ENCODE results near the gene ARL15.

The ARL15 gene

DNA sequence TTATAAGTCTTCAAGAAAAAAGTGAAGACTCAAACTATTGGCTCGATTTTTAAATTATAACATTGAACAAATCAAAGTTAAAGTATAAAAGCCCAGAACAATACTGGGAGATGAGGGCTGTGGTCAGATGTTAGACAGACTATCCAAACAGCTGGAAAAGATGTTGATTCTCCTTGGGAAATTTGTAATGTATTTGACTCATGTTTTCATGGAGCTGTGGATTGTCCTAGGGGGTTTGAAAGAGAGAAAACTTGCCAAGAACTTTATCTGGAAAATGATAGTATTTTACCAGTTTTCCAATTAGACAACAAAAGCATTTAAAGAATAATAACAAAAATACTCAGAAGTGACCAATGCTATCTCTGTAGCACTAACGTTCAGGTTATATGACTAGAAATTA is 339.2 kb downstream of the ARL15 start:
- DNase-seq = no peak

DNA sequence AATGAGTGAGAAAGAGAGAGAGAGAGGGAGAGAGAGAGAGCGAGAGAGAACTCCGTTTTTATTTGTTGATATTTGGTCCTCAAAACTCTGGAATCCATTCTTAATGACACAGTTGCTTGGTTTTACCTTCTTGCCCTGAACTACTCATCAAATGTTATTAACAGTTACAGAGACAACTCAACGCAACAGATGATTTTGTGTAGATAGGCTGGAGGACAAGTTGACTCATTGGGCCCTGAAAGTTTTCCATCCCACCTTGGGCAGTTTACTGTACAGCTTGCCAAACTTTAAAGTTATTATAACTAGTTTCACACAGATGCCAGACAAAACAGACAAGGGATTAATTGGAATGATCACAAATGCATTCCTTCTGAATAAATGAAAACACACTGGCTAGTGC is 339.9 kb downstream of the ARL15 start:
- no peak for DNase-seq

DNA sequence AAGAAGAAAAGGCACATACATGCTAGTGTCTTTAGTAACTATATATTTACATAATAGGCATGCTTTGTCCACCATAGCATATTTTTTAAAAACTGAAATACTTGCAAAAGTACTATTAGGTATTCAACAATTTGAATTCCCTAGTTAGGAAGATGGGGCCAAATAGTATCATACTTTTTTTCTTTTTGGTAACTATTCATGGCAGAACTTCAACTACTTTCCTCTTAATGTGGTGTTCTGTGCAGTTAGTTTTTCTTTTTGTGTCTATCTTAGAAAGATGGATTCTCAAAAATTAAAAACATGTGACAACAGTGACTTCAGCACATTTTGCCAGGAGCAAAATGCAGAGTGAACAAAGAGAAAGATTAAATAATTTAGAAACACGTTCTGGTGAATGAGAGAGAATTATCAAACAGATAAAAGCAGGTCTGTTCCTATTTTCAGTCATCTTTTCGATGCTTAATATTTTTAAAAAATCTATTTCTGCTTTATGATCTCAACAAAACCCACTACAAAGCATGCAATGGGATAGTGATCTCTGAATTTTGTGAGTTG is 341.1 kb downstream of the ARL15 start:
- no peak for DNase-seq

DNA sequence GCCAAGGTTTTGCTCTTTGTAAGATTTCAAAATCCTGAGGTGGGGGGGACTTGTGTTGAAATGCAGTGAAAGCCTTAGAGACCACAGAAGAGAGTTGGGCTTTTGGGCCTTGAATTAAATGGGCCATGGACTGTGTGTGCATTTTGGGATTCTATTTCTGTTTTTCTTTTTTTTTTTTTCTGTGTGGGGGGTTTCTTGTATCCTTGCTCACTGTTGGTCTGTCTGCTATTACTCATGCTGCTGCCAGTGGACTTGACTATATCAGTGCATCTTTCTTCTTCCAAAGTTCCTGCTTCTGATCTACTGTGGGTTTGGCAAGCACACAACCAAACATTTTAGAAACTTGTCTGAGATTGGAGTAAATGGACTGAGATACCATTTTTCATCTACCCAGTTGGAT is 344.9 kb downstream of the ARL15 start:
- no peak for DNase-seq

DNA sequence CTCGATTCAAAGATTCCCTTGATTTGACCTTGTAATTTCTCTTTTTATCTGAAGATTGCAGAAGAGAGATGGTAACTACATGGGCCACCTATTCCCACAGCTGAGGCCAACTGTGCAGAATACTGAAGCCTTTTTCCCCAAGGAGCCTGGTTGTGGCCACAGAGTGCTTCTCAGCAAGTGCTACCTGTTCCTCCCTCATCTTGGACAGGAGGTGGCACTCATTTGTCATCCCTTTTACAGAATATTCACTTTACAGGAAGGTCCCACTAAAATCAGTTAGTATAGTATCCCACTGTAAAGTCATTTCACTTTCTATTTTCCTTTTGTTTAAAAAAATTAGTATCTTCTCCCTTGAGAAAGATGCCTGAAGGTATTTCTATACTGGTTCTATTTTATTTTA is 346.4 kb downstream of the ARL15 start:
- DNase-seq = no peak

DNA sequence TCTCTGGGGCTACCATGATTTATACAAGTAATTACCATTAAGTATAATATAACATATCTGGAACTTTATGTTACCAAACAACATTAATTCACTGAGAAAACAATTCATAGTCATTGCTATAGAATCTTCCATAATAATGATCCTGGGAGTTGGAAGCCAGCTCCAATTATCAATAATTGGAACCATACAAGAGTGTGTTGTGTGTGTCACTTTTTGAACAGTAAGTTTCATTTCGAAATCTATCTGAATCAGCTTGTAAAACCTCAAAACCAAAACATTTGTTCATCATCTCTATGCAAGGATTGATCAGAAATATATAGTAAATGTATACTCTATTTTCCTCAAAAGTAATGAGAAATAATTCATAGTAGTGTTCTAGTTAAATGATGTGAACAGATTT is 348.1 kb downstream of the ARL15 start:
- no peak for DNase-seq

DNA sequence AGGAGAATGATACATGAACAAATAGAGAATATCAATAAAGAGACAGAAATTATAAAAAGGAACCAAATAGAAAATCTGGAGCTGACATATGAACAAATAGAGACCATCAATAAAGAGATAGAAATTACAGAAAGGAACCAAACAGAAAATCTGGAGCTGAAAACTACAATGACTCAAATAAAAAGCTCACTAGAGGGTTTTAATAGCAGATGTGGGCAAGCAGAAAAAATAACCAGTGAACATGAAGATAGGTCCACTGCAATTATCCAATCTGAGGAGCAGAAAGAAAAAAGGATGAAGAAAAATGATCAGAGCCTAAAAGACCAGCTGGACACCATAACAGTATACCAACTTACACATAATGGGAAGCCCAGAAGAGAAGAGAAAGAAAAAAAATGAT is 353.7 kb downstream of the ARL15 start:
- no peak for DNase-seq

DNA sequence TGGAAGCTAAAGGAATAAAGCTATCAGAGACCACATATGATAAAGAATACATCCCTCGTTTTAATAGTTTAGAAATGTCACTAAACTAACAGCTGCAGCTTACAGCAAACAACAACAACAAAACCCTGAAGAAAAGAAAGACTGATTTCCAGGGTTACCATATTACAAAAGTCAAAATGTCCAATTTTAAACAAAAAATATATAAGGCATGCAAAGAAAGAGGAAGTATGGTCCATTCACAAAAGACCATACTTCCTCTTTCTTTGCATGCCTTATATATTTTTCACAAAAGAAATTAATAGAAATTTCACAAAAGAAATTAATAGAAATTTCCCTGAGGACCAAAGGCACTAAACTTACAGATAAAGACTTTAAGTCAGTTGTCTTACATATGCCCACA is 354.2 kb downstream of the ARL15 start:
- no peak for DNase-seq

DNA sequence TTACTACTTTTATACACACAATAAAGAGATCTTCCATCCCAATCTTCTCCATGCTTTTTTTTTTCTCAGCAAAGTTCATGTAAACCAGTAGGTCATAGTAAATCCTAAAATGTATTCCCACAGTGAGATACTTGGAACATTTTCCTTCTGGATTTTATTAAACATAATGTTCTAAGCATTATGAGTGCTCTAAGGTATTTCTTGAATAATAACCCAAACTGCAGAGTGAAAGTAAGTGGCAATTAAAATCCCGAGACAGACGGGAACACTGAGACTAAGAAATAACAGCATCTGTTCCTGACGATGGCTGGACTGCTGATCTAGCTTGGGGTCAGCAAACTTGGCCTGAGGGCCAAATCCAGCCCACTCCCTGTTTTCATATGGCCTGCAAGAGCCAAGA is 359.8 kb downstream of the ARL15 start:
- DNase-seq = no peak

DNA sequence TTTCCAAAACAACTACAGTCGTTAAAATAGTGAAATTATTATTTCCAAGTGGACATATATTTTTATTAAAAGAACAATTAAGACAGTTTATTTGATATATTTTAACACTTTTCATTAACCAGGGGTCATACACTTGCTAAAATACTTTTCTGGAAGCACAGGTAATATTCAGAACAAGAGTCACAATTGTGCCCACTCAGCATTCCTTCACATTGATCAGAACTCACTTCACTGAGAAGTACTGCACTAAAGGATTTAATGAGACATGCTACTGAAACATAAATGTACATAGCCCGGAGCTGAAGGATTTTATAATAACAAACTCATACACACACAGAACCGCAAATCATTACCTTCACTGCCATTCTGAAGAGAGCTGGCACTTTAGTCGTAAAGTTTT is 361.8 kb downstream of the ARL15 start:
- no peak for DNase-seq

DNA sequence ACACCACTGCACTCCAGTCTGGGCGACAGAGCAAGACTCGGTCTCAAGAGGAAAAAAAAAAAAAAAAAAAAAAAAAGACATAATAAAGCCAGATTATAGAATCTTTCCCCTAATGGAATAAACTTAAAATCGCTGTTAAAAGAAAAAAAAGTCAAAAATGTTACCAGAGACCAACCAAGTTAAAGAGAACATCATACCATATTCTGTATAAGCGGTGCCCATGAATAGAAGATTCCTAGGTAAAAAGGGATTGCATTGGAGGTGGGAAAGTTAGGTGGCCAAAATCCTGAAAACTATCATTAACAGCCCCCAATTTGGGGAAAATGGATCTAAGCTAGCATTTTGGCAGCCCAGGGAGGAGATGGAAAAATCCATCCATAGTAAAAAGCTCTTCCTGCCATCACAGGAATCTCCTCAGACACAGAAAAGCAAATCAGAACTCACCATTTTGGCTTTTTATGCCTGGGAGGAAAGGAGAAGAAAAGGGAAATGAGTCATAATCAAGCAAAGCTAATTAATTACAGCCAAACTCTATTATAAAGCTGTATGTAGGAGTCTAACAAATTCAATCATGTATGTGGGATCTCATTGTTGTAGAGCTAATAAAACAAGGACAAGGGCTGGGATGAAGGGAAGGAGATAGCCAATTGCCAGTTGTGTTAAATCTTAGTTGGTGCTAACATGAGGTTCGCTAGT is 363.8 kb downstream of the ARL15 start:
- no peak for DNase-seq

DNA sequence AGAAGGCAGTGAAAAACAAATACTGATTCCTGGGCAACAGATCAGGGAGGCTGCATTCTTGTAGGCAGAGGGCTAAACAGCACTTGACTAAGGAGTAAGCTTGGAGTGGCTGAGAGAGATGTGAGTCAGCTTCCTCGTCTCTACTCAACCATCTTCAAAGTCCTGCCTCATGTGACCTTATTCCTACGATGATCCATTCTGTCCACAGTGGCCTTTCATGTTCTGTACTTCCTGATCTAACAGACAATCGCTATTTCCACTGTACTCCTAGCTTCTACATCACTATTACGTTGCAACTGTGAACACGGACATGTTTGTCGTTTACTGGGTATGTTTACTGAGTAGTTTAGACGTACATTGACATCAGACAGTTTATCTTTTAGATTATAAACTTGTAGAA is 365.4 kb downstream of the ARL15 start:
- no peak for DNase-seq

DNA sequence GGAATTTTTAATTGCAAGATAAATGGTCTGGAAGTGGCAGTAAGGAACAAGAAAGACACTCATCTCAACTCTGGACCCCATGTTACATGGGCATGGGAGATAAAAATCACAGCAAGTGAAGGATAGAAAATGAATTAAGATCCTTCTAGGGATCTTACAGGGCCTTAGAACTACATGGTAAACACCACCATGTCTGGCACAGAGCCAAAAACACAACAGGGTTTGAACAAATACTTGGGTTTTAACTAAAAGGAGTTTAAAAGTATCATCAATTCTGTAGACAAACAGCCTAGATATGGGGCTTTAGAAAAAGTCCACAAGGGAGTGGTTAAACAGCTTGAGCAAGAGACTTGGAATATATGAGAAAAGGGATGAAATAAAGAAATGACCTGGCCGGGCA is 366.4 kb downstream of the ARL15 start:
- no peak for DNase-seq

DNA sequence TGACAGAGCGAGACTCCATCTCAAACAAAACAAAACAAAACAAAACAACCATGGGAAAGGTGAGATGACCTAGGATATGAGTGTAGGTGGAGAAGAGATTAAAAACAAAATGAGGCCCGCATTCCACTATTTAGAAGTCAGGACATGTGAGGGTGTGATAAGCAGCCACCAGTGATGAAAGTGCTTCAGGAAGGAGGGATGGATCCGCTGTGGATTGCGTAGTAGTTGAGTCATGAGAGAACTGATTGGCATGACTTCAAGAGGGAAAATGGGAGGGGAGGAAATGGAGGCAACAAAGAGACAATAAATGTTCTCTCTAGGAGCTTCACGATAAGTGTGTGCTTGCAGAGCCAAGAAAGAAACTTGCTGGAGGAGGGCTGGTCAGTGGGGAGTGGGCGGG is 367.6 kb downstream of the ARL15 start:
- DNase-seq = no peak

DNA sequence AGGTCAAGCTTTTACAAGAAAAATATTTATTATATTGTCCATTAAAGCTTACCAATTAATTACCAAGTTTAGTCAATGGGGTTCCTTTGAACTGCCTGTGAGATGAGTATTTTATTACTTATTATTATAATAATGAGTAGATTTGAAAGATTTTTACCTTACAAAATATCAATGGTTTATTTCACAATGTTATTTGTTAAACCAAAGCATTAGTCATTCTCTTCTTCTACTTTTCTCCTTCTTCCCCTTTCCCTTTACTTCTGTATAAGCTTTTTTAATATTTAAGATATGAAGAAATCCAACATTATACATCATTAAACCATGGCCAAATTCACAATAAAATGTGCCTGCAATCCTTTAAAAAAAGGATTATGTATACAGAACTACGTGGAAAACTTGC is 369.5 kb downstream of the ARL15 start:
- no peak for DNase-seq

DNA sequence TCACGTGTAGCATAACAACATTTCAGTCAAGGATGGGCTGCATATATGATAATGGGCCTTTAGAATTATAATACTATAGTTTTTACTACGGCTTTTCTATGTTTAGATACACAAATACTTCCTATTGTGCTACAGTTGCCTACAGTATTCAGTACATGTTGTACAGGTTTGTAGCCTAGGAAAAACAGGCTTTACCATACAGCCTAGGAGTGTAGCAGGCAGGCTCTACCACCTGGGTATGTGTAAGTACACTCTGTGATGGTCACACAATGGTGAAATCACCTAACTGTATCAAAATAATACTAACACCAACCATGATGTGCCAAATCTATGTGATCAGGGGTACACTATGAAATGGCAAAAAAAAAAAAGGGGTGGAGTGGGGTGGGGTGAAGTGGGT is 372.9 kb downstream of the ARL15 start:
- DNase-seq = no peak

DNA sequence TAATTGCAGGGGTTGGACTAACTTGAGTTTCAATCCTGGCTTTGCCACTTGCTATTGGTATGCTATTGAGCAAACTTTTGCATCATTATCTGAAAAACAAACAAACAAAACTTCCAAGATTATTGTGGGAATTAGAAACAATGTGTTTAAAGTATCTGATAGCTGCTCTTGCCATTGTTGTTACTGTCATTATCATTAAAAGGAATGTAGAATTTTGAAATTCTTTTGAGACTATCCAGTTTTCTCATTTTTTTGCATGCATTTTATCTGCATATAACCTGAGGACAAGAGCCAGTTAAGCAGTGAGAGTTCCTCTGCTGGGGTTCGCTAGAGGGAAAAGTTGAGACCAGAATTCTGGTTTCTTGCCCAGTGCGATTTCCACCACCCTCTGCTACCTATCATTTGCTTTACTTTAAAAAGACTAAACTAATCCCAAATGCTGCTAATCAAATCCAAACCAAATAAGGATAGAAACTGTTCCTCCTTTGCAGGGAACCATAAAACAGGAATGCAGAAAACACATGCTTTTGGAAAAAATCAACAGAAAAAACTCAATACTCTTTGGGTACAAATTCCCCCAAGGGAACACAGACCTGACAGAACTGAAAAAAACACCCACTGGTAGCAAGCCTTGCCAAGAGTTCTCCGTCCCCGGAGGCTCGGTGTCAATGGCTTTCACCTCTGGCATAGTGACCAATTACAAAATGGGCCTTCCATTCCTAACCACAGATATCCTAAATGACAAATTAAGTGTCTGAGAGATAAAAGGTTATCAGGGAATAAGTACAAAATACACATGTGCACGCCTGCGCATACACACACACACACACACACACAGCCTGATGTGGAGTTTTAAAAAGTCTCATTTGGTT is 373.7 kb downstream of the ARL15 start:
- DNase-seq = no peak

DNA sequence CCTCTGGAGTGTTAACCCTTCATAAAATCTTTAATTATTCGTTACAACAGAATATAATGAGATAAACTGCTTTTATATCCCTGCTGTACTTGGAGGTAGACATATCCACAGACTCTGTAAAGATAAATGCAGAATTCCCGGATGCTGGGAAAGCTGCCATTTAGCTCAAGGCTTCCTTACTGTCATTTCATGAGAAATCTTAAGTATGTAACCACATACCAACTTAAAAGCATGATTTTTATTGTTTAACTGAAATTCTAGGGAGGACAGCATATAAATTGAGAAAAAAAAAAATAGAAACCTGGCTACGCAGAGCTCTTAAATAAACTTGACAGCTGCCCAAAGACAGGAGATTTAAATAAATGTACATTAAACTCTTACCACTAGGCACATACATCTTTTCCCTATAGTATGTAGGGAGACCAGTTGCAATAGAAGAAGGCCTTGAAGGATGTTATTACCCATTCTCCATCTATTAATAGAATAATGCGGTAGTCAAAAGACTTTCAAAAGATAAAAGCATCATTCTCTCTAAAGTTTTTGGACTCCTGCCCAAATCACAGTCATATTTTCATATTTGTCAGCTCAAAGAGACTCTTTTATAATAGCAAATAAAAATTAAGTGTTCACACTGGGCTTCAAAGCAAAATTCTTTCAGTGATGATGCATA is 376.1 kb downstream of the ARL15 start:
- no peak for DNase-seq

DNA sequence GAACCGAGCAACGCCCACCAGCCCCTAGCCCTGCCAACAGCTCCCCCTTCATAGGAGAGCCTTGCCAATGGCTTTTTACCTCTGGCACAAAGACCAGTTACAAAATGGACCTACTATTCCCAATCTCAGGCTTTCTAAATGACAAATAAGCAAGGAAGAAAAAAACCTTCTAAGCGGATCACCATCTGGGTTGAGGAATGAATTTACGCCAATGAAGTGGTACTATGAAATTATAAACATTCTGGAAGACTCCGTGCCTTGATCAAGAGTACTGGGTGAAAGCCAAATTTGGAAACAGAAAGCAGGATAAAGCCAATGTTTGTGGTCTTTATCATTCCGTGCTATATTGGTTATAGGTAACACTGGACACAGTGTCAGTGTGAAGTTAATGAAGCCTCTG is 378.0 kb downstream of the ARL15 start:
- no peak for DNase-seq

DNA sequence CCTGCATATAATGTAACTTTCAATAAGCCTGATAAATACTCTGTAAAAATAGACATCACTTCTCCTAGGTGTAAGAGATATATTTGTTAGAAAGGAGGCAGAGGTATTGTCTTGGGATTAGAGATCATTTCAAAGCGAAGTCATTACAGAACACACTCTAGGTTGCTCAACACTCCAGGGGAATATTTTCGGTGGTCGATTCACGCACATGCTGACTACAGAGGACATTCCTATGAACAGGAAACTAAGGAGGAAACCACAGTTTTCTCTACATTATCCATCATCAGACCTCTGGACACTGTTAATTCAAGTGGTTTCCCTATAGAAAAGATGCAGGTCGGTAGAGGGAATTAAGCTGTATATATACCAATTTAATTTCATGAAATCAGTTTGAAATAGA is 379.9 kb downstream of the ARL15 start:
- DNase-seq = no peak

DNA sequence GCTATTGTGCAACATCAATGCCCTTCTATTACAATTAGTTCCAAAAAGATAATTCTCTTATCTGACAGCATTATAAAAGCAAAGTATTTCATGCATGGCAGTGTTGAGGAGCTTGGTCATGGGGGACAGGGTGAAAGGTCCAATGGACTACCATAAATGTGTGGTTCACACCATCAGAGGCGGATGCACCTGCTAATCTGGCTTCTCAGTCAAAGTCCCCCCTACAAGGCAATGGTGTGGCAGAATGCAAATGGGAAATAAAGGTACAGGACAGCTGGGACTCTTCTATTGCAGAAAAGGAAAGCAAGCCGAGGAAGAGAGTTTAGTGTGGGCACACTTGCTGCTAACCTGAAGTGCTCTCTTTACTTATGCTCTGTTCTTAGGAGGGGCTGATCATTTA is 380.8 kb downstream of the ARL15 start:
- no peak for DNase-seq

DNA sequence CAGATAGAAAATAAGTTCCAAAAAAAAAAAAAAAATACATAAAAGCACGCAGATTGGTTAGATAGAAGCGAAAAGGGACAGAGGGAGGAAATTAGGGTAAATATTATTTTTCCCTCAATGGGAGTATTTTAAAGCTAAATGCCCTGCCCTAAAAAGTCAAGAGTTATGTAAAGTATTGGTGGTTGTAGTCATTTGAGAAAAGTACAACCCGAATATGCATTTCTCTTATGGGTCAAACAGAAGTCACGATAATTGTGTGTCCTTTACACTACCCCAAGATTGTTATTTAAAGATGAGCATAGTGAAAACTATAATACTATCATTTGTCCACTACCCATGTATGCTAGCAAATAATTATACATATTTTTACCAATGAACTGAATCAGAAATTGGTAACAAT is 381.2 kb downstream of the ARL15 start:
- no peak for DNase-seq

DNA sequence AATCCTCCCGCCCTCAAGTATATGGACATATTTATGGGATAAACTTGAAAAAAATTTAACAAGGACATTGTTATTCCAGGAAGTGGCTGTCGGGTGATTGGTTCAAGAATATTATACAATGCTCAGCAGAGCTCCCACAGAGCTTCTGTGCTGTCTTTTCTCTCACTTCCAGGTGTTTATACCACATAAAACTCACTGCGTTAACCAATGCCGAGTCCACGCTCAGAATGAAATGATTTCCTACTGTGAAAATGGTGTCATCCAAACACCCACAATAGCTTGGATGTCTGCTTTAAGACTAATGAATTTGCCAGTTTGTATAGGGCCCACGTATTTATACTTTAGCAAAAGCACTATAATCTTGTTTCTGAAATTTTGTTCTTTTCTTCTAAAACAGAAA is 381.7 kb downstream of the ARL15 start:
- DNase-seq = no peak

Measured in T1000 (cell line).